H1 (cell line): ENCODE measurements around the gene RUFY4. TPM values are rescaled to one million over a fixed set of nuclear protein-coding genes. Genes with fewer than 3 reads are reported as not detected.

ENCODE experiments used
- CHD1 ChIP-seq: IDR thresholded peaks from 2 replicates; pipeline ENCODE4 v1.6.1; 2012; ENCODE audit warnings: low read depth, low read length, improper control_type of control experiment
- KDM1A ChIP-seq: fragments of 200-600, 300-600 bp; sonication (generic); IDR thresholded peaks from 2 replicates; pipeline ENCODE4 v1.7.1; 2016; ENCODE audit warnings: mild to moderate bottlenecking, low read length, borderline replicate concordance
- NRF1 ChIP-seq: IDR thresholded peaks from 2 replicates; pipeline ENCODE4 v1.6.1; 2011; ENCODE audit warnings: mild to moderate bottlenecking, low read depth, low read length, improper control_type of control experiment
- polyA plus RNA-seq, 7 experiments: library from polyadenylated mRNA; depleted of rRNA in 3 of 7; stranded (reverse) in 5 of 7; unstranded in 2 of 7; fragments of >200 nt in 5 of 7; fragments of 200-250 nt in 2 of 7; gene quantifications; 1 replicate in 5 of 7; 2 replicates in 1 of 7; 4 replicates in 1 of 7; pipeline versions ENCODE4 v1.2.1 to v1.2.3, GENCODE V29; 2011 to 2013; ENCODE audit warnings: missing spikeins in 2 of 7, mixed read lengths in 2 of 7
- total RNA-seq: library from RNA; stranded (reverse); fragmentation: NEBNext Ultra II Directional; extraction: Animal tissue kit (Norgen Biotek cat#: 25700); gene quantifications from 2 replicates; pipeline ENCODE4 v1.2.1, GENCODE V29; 2021

The RUFY4 gene
- total and polyA plus RNA-seq, 2 of the 8 experiments (the other 6 are each of a cell fraction or from before 2014, with no cell fraction given), result 0.32 to 0.38 TPM

DNA sequence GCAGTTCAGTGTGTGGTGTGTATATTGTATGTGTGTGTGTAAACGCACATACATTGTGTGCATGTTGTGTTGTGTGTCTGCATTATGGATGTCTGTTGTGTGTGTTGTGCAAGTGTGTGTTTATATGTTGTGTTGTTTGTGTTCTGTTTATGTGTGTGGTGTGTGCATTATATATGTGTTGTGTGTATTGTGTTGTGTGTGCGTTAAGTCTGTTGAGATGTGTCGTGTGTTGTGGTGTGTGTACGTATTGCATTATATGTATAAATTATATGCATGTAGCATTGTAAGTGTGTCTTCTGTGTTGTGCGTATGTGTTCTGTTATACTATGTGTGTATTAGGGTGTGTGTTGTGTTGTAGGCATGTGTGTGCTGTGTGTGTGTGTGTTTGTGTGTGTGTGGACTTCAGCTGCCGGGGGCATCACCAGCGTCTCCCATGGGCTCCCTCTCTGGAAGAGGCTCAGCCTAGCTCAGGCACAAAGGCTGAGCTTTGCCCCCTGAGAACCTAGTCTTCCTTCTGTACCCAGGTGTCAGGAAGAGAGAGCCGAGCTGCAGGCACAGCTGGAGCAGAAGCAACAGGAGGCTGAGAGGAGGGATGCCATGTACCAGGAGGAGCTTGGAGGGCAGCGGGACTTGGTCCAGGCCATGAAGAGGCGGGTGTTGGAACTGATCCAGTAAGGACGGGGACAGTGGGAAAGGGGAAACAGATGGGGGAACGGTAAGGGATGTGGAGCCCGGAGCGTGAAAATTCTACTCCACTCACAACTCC is 13.7 kb downstream of the RUFY4 start (continued):
- TF ChIP-seq KDM1A (no peak), NRF1 (no peak), CHD1 (no peak)
